Activated CD8-positive, alpha-beta T cell treated with anti-CD3 and anti-CD28 coated beads for 36 hours (primary cell): ENCODE data around the gene FAM83F. TPM values are rescaled to one million over a fixed set of nuclear protein-coding genes. Genes with fewer than 3 reads are reported as not detected.

Experiments used
- ATAC-seq: fragments of 200-7000 bp; cut with Tn5 transposase; one replicate; pipeline ENCODE4 v1.10.0; 2021; ENCODE audit warnings: mild to moderate bottlenecking, moderate library complexity
- CTCF ChIA-PET: fragments of 350-600 bp; sonication (Branson Sonifier 250); formaldehyde crosslinking; loops from one replicate; lab custom pipeline; 2021; ENCODE audit warnings: antibody characterized with exemption; lab: Charles Lee
- POLR2A ChIA-PET: fragments of 350-600 bp; sonication (Branson Sonifier 250); formaldehyde crosslinking; loops from one replicate; lab custom pipeline; 2021; ENCODE audit warnings: antibody characterized with exemption; lab: Charles Lee
- DNase-seq: peaks from one replicate; pipeline ENCODE4 v3.0.0-alpha.2; 2020
- H3K27ac Mint-ChIP-seq: one replicate; pipeline ENCODE4 v1.8.0; 2021; ENCODE audit warnings: mild to moderate bottlenecking, mixed read lengths
- H3K27me3 Mint-ChIP-seq: one replicate; pipeline ENCODE4 v1.8.0; 2021; ENCODE audit warnings: mixed read lengths
- H3K36me3 Mint-ChIP-seq: one replicate; pipeline ENCODE4 v1.8.0; 2021; ENCODE audit warnings: low read depth, mixed read lengths
- H3K4me1 Mint-ChIP-seq: one replicate; pipeline ENCODE4 v1.8.0; 2021; ENCODE audit warnings: low read depth, mixed read lengths
- H3K4me3 Mint-ChIP-seq: one replicate; pipeline ENCODE4 v1.8.0; 2021; ENCODE audit warnings: mild to moderate bottlenecking, moderate library complexity, mixed read lengths
- H3K9me3 Mint-ChIP-seq: one replicate; pipeline ENCODE4 v1.8.0; 2021; ENCODE audit warnings: mixed read lengths
- intact Hi-C: fragments of 100-400 bp; cut with micrococcal nuclease; formaldehyde crosslinking; loops from one replicate; pipeline ENCODE4 v1.10.0; 2022
- total RNA-seq, 2 experiments: library from RNA; stranded (reverse); gene quantifications; one replicate each; pipeline ENCODE4 v1.2.3, GENCODE V29; 2021
- TF ChIP-seq, protein P1 (sequence below): fragments of 200-600 bp; IDR thresholded peaks from one replicate; pipeline ENCODE4 v1.8.0; 2022; ENCODE audit warnings: antibody characterized with exemption, mild to moderate bottlenecking

FAM83F gene
- total RNA-seq, 2 experiments from 2014 or later, result 1.5 to 2.0 TPM

GRCh38 chr22:40044870-40045834 is 50.4 kb downstream of the FAM83F start:
- peaks cover 32% of the 10 kb centered on the region for H3K4me1 Mint-ChIP-seq
- H3K36me3 Mint-ChIP-seq, result peaks cover 3% of the 10 kb centered on the region
- no peaks in the 10 kb centered on the region for H3K9me3 Mint-ChIP-seq
- peak; percentile 87 for DNase-seq
- intact Hi-C loops, result loop anchor here (1.0 to 5.0 kb wide), 2 partner anchors 132 to 302 kb away; partner anchors contain the start of genes ADSL and TNRC6B
- peak overlapping the region; percentile 99 for H3K27ac Mint-ChIP-seq
- TF ChIP-seq, protein P1, sequence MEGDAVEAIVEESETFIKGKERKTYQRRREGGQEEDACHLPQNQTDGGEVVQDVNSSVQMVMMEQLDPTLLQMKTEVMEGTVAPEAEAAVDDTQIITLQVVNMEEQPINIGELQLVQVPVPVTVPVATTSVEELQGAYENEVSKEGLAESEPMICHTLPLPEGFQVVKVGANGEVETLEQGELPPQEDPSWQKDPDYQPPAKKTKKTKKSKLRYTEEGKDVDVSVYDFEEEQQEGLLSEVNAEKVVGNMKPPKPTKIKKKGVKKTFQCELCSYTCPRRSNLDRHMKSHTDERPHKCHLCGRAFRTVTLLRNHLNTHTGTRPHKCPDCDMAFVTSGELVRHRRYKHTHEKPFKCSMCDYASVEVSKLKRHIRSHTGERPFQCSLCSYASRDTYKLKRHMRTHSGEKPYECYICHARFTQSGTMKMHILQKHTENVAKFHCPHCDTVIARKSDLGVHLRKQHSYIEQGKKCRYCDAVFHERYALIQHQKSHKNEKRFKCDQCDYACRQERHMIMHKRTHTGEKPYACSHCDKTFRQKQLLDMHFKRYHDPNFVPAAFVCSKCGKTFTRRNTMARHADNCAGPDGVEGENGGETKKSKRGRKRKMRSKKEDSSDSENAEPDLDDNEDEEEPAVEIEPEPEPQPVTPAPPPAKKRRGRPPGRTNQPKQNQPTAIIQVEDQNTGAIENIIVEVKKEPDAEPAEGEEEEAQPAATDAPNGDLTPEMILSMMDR, result no peak
- ChIA-PET POLR2A (interaction anchor here (0.5 to 4.8 kb wide), 35 partner anchors 10 to 607 kb away, joined by 3 to 63 read pairs (median 4); partner anchors contain the start of genes ADSL, FAM83F and TNRC6B), CTCF (interaction anchor here (0.8 to 3.9 kb wide), 10 partner anchors 9 to 510 kb away, joined by 3 to 35 read pairs (median 6); partner anchors contain the start of genes ADSL and TNRC6B)
- peak; percentile 26 for ATAC-seq
- H3K4me3 Mint-ChIP-seq, result peak overlapping the region; percentile 87
- H3K27me3 Mint-ChIP-seq, result no peaks in the 10 kb centered on the region

- ATAC-seq (no peak), DNase-seq (peak; percentile 67)
- TF ChIP-seq, protein P1, result no peak
- H3K36me3 Mint-ChIP-seq, result peaks cover 5% of the 10 kb centered on the region
- peaks cover 41% of the 10 kb centered on the region for H3K4me1 Mint-ChIP-seq
- CTCF ChIA-PET, result interaction anchor here (0.7 to 3.9 kb wide), 3 partner anchors 10 to 301 kb away, joined by 3 to 35 read pairs (median 6); partner anchors contain the start of gene ADSL
- no peaks in the 10 kb centered on the region for H3K27me3 Mint-ChIP-seq
- intact Hi-C loops, result no loop called here
- peak overlapping the region; percentile 73 for H3K4me3 Mint-ChIP-seq
- H3K9me3 Mint-ChIP-seq, result no peaks in the 10 kb centered on the region
- POLR2A ChIA-PET, result interaction anchor here (0.6 to 4.8 kb wide), 9 partner anchors 10 to 302 kb away, joined by 3 to 63 read pairs (median 4); partner anchors contain the start of genes ADSL and TNRC6B
- peak overlapping the region; percentile 82 for H3K27ac Mint-ChIP-seq
Observed at GRCh38 chr22:40046126-40046525, 51.4 kb downstream of the FAM83F start.

GRCh38 chr22:40050258-40050657 is 55.5 kb downstream of the FAM83F start:
- Mint-ChIP-seq H3K4me3 (peak overlapping the region; percentile 4), H3K4me1 (peaks cover 66% of the 10 kb centered on the region), H3K27me3 (no peaks in the 10 kb centered on the region), H3K27ac (peak overlapping the region; percentile 80), H3K9me3 (no peaks in the 10 kb centered on the region), H3K36me3 (peaks cover 8% of the 10 kb centered on the region)
- no peak for ATAC-seq
- POLR2A ChIA-PET, result interaction anchor here (0.9 to 1.2 kb wide), 2 partner anchors 57 to 107 kb away, joined by 3 read pairs; no protein-coding TSS in a partner anchor
- CTCF ChIA-PET, result interaction anchor here (2.0 kb wide), 1 partner anchor 298 kb away, joined by 13 read pairs; no protein-coding TSS in a partner anchor
- TF ChIP-seq, protein P1, result no peak
- intact Hi-C loops, result loop anchor here (5.0 kb wide), 1 partner anchor 57 kb away; no protein-coding TSS in a partner anchor
- DNase-seq, result no peak

DNA sequence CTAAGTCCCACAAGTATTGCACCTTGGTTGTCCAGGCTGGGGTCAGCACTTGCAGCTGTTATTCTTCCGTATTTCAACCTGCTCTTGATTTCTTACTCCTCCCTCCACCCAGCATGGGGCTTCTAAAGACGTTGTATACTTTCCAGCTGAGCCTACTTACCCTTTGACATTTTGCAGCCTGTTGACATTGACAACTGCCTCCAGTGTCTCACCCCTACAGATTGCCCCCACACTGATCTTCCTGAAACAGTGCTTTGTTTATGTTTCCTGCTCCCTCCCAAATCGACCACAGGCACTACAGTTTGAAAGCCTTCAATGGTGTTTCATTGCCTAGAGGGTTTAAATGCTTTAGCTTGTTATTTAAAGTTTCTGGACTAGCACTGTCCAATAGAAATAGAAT is 56.6 kb downstream of the FAM83F start:
- peak overlapping the region; percentile 44 for H3K4me3 Mint-ChIP-seq
- H3K27ac Mint-ChIP-seq, result peak overlapping the region; percentile 80
- peaks cover 74% of the 10 kb centered on the region for H3K4me1 Mint-ChIP-seq
- peak; percentile 35 for DNase-seq
- no peaks in the 10 kb centered on the region for H3K27me3 Mint-ChIP-seq
- TF ChIP-seq, protein P1, result no peak
- ATAC-seq, result peak; percentile 8
- ChIA-PET CTCF (interaction anchor here (1.0 to 2.0 kb wide), 4 partner anchors 15 to 297 kb away, joined by 3 to 13 read pairs (median 4); no protein-coding TSS in a partner anchor), POLR2A (interaction anchor here (0.7 to 1.4 kb wide), 5 partner anchors 15 to 217 kb away, joined by 3 to 4 read pairs (median 3); no protein-coding TSS in a partner anchor)
- intact Hi-C loops, result loop anchor here (5.0 kb wide), 1 partner anchor 56 kb away; no protein-coding TSS in a partner anchor
- H3K36me3 Mint-ChIP-seq, result peaks cover 9% of the 10 kb centered on the region
- H3K9me3 Mint-ChIP-seq, result no peaks in the 10 kb centered on the region
